ENCODE data around the gene EPX. TPM values are rescaled to one million over a fixed set of nuclear protein-coding genes. Genes with fewer than 3 reads are reported as not detected.

The EPX gene
- total RNA-seq, 2 donors from 2014 or later, result not detected

- Mint-ChIP-seq H3K27me3 (ENCODE audit: insufficient read depth) (peaks cover 62% of the 10 kb centered on the region), H3K4me3 (no peak within 1 kb of the TSS), H3K27ac (no peak within 1 kb of the TSS), H3K36me3 (ENCODE audit: low read depth) (no peaks in the 10 kb centered on the region), H3K4me1 (no peaks in the 10 kb centered on the region), H3K9me3 (peaks cover 2% of the 10 kb centered on the region)
- Histone ChIP-seq H3K27ac (ENCODE audit: low read depth, low read length) (no peak within 1 kb of the TSS), H3K4me3 (ENCODE audit: low read length) (no peak within 1 kb of the TSS), H3K36me3 (ENCODE audit: control insufficient read depth, insufficient read depth, low read length) (no peaks in the 10 kb centered on the region), H3K27me3 (ENCODE audit: control insufficient read depth, insufficient read depth, low read length, poor library complexity, severe bottlenecking) (peaks cover 85% of the 10 kb centered on the region), H3K9me3 (ENCODE audit: control insufficient read depth, low read length) (no peaks in the 10 kb centered on the region), H3K9ac (ENCODE audit: extremely low read depth, low read length, poor library complexity, severe bottlenecking) (no peak within 1 kb of the TSS), H3K4me1 (ENCODE audit: control insufficient read depth, insufficient read depth, low read length) (no peaks in the 10 kb centered on the region)
- 67% methylated on average over 4 to 6 of the region's 6 CpGs for WGBS, 2 experiments (ENCODE audit: insufficient coverage in 1 of 2, insufficient read length in 1 of 2)
- no peak for TF ChIP-seq CTCF (conservative IDR thresholded peaks at IDR 0.05)
- no peak for DNase-seq
Observed at GRCh38 chr17:58166682-58167081, 25.8 kb upstream of the EPX start, which contains the start of gene OR4D2. TSS of gene OR4D2 (plus strand) at chr17:58166982. CDS start at chr17:58169656, 2,674 bp downstream.

- H3K36me3 Mint-ChIP-seq (ENCODE audit: low read depth), result no peaks in the 10 kb centered on the region
- WGBS, 2 experiments (ENCODE audit: insufficient coverage in 1 of 2, insufficient read length in 1 of 2), result 53 to 74% methylated on average over 3 to 4 of the region's 4 CpGs
- no peak overlapping the region for H3K4me3 Mint-ChIP-seq
- no peaks in the 10 kb centered on the region for H3K36me3 ChIP-seq (ENCODE audit: control insufficient read depth, insufficient read depth, low read length)
- H3K4me1 ChIP-seq (ENCODE audit: control insufficient read depth, insufficient read depth, low read length), result no peaks in the 10 kb centered on the region
- H3K9me3 Mint-ChIP-seq, result peaks cover 2% of the 10 kb centered on the region
- no peak overlapping the region for H3K27ac Mint-ChIP-seq
- DNase-seq, result no peak
- no peaks in the 10 kb centered on the region for H3K4me1 Mint-ChIP-seq
- peaks cover 57% of the 10 kb centered on the region for H3K27me3 ChIP-seq (ENCODE audit: control insufficient read depth, insufficient read depth, low read length, poor library complexity, severe bottlenecking)
- no peaks in the 10 kb centered on the region for H3K9me3 ChIP-seq (ENCODE audit: control insufficient read depth, low read length)
- TF ChIP-seq CTCF (conservative IDR thresholded peaks at IDR 0.05), result no peak
- H3K27me3 Mint-ChIP-seq (ENCODE audit: insufficient read depth), result peaks cover 44% of the 10 kb centered on the region
- no peak overlapping the region for H3K9ac ChIP-seq (ENCODE audit: extremely low read depth, low read length, poor library complexity, severe bottlenecking)
- H3K4me3 ChIP-seq (ENCODE audit: low read length), result no peak overlapping the region
- no peak overlapping the region for H3K27ac ChIP-seq (ENCODE audit: low read depth, low read length)
Observed at GRCh38 chr17:58170622-58171021, 21.9 kb upstream of the EPX start.

GRCh38 chr17:58172369-58173071 is 20.0 kb upstream of the EPX start:
- H3K36me3 Mint-ChIP-seq (ENCODE audit: low read depth), result no peaks in the 10 kb centered on the region
- no peaks in the 10 kb centered on the region for H3K36me3 ChIP-seq (ENCODE audit: control insufficient read depth, insufficient read depth, low read length)
- H3K27me3 Mint-ChIP-seq (ENCODE audit: insufficient read depth), result peaks cover 30% of the 10 kb centered on the region
- H3K9ac ChIP-seq (ENCODE audit: extremely low read depth, low read length, poor library complexity, severe bottlenecking), result no peak overlapping the region
- WGBS, 2 experiments (ENCODE audit: insufficient coverage in 1 of 2, insufficient read length in 1 of 2), result 47% methylated on average over 2 of the region's 2 CpGs; no CpG with 5 or more reads in 1 of the 2 experiments
- peak; percentile 91 for DNase-seq
- H3K27ac Mint-ChIP-seq, result no peak overlapping the region
- H3K4me1 ChIP-seq (ENCODE audit: control insufficient read depth, insufficient read depth, low read length), result no peaks in the 10 kb centered on the region
- TF ChIP-seq CTCF (conservative IDR thresholded peaks at IDR 0.05), result peak; percentile 82
- H3K9me3 ChIP-seq (ENCODE audit: control insufficient read depth, low read length), result no peaks in the 10 kb centered on the region
- H3K4me3 ChIP-seq (ENCODE audit: low read length), result no peak overlapping the region
- H3K27me3 ChIP-seq (ENCODE audit: control insufficient read depth, insufficient read depth, low read length, poor library complexity, severe bottlenecking), result peaks cover 40% of the 10 kb centered on the region
- H3K27ac ChIP-seq (ENCODE audit: low read depth, low read length), result no peak overlapping the region
- H3K4me1 Mint-ChIP-seq, result no peaks in the 10 kb centered on the region
- peaks cover 2% of the 10 kb centered on the region for H3K9me3 Mint-ChIP-seq
- no peak overlapping the region for H3K4me3 Mint-ChIP-seq

All from endodermal cell (in vitro differentiated cells).